Prostate gland (tissue), 2 donors: Measurements from ENCODE around the gene SIK2.

Experiments used
- CTCF ChIP-seq, 4 experiments: fragments of 200-600 bp in 2 of 4; fragments of 450-650 bp in 2 of 4; sonication (generic) in 2 of 4; IDR thresholded peaks; 1 replicate in 3 of 4; 2 replicates in 1 of 4; pipeline ENCODE4 v1.5.1; 2016 to 2019; ENCODE audit warnings: antibody characterized with exemption in 4 of 4, mild to moderate bottlenecking in 2 of 4, moderate library complexity in 2 of 4
- POLR2A ChIP-seq: fragments of 450-650 bp; IDR thresholded peaks from one replicate; pipeline ENCODE4 v1.6.1; 2016; ENCODE audit warnings: antibody characterized with exemption, mild to moderate bottlenecking
- POLR2AphosphoS5 ChIP-seq: sonication (generic); formaldehyde crosslinking; IDR thresholded peaks from one replicate; pipeline ENCODE4 v1.6.1; 2017; ENCODE audit warnings: antibody characterized with exemption

DNA sequence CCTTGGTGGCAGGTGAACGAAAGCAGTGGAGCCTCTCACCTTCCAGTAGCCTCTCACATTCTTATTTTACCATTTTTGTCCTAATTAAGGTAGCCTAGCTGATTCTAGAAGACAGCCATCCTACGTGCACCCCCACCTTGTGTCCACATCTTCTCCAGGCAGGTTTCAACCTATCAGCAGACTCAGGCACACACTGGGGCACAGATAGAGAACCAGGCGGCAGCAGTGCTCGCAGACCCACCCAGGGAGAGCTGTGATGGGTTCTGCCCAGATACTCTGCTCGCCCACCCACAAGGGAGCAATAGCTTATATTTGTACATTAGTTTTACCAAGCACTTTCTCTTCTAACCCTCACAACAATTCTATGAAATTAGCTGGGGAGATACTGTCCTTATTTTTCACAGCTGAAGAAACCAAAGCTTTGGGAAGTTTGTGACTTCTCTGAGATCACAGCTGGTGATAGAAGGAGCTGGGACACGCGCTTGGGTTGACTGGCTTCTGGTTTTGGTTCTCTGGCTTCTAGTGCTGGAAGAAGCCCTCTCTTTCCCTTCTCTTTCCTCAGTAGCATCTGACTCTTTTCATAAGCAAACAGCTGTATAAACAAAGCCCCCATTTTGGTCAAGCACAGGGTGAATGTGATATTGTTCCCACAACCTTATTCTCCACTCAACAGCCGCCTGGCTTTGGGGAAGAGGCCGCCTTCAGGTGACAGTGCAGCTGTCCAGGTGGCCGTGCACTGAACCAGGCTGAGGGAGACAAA lies 127.0 kb downstream of the SIK2 start:
- TF ChIP-seq POLR2A (no peak), CTCF (IDR thresholded peaks at IDR 0.05) (no peak), POLR2AphosphoS5 (no peak)
